Adipocyte (in vitro differentiated cells): ENCODE results near the gene TTC21A.
A peak's percentile ranks its signal among the peaks of the same experiment; 100 is the strongest.

ENCODE experiments used
- DNase-seq: peaks from one replicate; pipeline ENCODE4 v3.0.0-alpha.2; 2015; ENCODE audit warnings: low read depth
- H3K27me3 ChIP-seq: replicated peaks from 2 replicates; pipeline ENCODE4 v1.7.0; 2013; ENCODE audit warnings: mild to moderate bottlenecking, low read length, moderate library complexity; ENCODE audit not compliant: control insufficient read depth, insufficient read depth
- H3K36me3 ChIP-seq: 2 replicates; pipeline ENCODE4 v1.7.0; 2013; ENCODE audit warnings: low read length, mild to moderate bottlenecking, moderate library complexity; ENCODE audit not compliant: control insufficient read depth, insufficient read depth, severe bottlenecking
- H3K4me1 ChIP-seq: 2 replicates; pipeline ENCODE4 v1.7.0; 2013; ENCODE audit warnings: mild to moderate bottlenecking, low read length, moderate library complexity; ENCODE audit not compliant: control insufficient read depth, insufficient read depth
- H3K4me3 ChIP-seq: 2 replicates; pipeline ENCODE4 v1.7.0; 2013; ENCODE audit warnings: mild to moderate bottlenecking, low read length, moderate library complexity
- H3K9ac ChIP-seq: 2 replicates; pipeline ENCODE4 v1.7.0; 2013; ENCODE audit warnings: mild to moderate bottlenecking, low read length, moderate library complexity
- H3K9me3 ChIP-seq: 2 replicates; pipeline ENCODE4 v1.7.0; 2013; ENCODE audit warnings: mild to moderate bottlenecking, low read length, moderate library complexity; ENCODE audit not compliant: control insufficient read depth

Gene TTC21A

DNA sequence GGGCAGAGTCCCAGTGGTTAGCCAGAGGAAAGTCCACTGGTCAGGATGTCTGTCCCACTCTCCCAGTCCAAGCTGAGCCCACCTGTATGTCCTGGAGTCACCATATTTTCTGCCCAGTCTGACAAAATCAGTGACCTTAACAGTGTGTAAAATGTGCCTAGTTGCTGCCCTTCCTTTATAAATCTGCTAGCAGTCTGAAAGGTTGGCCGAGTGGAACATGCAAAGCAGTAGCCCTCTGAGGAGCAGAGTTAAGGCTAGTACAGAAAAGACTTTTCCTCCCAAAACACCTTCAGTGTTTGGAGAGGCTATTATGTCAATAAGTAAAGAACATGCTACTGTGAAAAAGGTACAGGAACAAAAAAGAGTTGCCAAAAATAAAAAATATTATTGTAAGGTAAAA is 15.3 kb downstream of the TTC21A start:
- Histone ChIP-seq H3K9me3 (no peaks in the 10 kb centered on the region), H3K4me1 (peaks cover 9% of the 10 kb centered on the region), H3K9ac (no peak overlapping the region), H3K4me3 (no peak overlapping the region), H3K36me3 (no peaks in the 10 kb centered on the region), H3K27me3 (no peaks in the 10 kb centered on the region)
- DNase-seq = no peak

DNA sequence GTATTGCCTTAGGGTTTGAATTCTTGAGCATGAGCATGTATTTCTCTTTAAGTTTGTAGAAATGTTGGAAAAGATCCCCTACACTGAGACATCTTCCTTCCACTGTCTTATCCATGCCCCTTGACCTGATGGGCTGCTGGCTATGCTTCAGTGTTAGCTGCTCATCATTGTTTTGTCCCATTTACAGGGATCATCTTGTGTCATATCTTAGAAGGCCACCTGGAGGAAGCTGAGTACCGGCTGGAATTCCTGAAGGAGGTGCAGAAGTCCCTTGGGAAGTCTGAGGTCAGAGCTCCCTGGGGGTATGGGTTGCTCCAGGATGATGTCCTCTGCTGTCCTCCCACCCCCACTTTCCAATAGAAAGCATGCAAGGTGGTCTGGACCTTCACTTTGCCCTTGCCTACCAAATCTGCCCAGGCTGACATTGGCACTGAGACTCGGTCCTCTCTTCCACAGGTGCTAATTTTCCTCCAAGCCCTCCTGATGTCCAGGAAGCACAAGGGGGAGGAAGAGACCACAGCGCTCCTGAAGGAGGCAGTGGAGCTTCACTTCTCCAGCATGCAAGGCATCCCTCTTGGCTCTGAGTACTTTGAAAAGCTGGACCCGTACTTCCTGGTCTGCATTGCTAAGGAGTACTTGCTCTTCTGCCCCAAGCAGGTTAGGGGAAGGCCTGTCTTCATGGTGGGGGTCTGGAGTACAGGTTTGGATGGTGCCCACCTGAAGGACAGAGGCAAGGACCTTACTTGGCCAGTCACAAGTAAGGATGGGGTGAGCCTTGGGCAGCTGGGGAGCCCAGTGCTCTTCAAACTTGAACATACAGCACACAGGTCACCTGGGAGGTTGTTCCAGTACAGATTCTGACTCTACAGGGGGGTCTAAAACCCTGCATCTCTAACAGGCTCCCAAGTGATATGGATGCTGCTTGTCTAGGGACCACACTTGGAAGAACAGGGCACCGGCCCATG is 17.7 kb downstream of the TTC21A start:
- peak; percentile 29 for DNase-seq
- Histone ChIP-seq H3K4me1 (peaks cover 9% of the 10 kb centered on the region), H3K36me3 (no peaks in the 10 kb centered on the region), H3K4me3 (no peak overlapping the region), H3K27me3 (no peaks in the 10 kb centered on the region), H3K9ac (no peak overlapping the region), H3K9me3 (no peaks in the 10 kb centered on the region)

DNA sequence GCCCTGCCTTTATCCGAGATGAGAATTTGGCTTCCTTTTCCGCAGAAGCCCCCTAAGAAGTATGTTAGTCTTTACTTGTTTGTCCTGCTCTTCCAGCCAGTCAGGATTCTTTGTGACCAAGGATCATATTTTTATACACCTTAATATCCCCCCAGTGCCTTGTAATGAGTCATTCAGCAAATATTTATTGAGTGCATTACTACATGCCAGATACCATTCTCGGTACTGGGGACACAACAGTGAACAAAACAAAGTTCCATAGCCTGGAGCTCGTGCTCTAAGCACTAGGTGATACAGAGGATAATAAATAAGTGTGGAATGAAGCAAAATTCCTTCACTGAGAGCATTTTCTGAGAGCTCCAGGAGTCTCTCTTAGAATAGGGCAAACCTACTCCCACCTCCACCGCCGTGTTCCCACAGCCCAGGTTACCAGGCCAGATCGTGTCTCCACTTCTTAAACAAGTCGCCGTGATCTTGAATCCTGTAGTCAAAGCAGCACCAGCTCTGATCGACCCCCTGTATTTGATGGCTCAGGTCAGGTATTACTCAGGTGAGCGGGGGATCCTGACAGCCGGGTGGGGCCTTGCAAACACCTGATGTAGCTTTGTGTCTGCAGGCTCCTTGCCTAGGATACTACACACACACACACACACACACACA is 18.5 kb downstream of the TTC21A start:
- no peak overlapping the region for H3K4me3 ChIP-seq
- no peaks in the 10 kb centered on the region for H3K36me3 ChIP-seq
- peak; percentile 39 for DNase-seq
- peaks cover 9% of the 10 kb centered on the region for H3K4me1 ChIP-seq
- H3K27me3 ChIP-seq = no peaks in the 10 kb centered on the region
- H3K9me3 ChIP-seq = no peaks in the 10 kb centered on the region
- H3K9ac ChIP-seq = no peak overlapping the region

DNA sequence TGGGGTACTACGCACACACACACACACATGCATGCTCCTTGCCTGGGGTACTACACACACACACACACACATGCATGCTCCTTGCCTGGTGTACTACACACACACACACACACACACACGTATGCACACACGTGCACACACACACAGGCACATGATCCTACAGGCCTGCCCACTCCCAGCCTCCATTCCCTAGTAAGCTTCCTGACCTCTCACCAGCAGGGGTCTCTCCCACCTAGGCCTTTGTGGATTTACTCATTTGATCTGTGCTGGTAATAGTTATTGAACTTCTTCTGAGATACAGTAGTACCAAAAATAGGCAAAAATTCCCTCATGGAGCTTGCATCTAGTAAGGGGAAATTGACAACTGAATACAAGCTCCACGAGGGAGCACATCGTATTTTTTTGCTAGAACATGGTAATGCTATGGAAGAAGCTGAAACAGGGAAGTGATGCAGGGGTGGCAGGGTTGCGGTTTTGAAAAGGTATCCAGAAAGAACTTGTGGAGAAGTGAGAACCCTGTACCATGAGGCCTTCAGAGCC is 19.1 kb downstream of the TTC21A start:
- H3K4me1 ChIP-seq = peaks cover 9% of the 10 kb centered on the region
- H3K9ac ChIP-seq = no peak overlapping the region
- peak; percentile 57 for DNase-seq
- H3K9me3 ChIP-seq = no peaks in the 10 kb centered on the region
- H3K36me3 ChIP-seq = no peaks in the 10 kb centered on the region
- no peaks in the 10 kb centered on the region for H3K27me3 ChIP-seq
- no peak overlapping the region for H3K4me3 ChIP-seq

DNA sequence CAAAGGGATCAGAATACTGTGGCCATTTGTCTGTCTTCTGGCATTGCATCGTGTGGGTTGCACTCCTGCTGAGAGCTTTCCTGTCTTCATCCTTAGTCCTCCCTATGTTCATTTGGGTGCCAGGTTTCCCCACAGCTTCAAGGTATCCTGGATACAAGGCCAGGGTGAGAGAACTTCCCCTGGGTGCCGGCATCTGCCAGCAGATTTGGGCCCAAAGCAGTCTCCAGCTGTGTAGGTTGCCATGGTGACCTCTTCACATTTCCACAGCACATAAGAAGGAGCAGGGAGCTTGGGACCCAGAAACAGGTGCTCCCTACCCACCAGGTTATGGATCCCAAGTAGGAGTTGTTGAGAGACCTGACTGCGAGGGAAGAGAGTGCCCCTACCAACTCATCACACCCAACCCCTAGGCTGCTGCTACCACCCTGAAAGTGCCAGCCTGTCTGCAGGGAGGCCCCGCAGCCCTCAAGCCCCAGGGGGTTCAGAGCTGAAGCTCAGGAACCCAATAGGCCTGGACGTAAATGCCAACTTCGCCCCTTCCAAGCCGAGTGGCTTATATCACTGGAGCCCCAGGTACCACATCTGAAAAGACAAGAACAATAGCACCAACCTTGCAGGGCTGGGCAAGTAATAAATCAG is 19.9 kb downstream of the TTC21A start:
- no peaks in the 10 kb centered on the region for H3K36me3 ChIP-seq
- DNase-seq = no peak
- H3K9ac ChIP-seq = no peak overlapping the region
- H3K4me1 ChIP-seq = peaks cover 9% of the 10 kb centered on the region
- H3K9me3 ChIP-seq = no peaks in the 10 kb centered on the region
- no peak overlapping the region for H3K4me3 ChIP-seq
- H3K27me3 ChIP-seq = no peaks in the 10 kb centered on the region

DNA sequence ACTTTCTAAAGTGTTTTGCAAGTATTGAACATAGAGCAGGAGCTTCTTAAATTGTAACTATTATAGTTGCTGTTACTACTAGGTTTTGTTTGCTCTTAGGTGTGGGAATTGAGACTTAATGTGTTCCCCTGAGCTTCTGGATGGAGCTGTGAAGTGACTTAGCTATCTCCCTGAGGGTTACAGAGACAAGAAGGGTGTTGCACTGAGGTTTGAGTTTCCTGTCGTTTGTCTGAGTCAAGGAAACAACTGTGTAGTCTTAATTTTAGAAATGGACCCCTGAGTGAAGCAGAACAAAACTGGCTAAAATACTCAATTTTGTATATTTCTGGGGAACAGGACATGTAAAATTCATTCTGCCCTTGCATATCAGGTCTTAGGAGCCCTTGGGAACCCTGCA is 20.4 kb downstream of the TTC21A start:
- H3K4me1 ChIP-seq = peaks cover 9% of the 10 kb centered on the region

DNA sequence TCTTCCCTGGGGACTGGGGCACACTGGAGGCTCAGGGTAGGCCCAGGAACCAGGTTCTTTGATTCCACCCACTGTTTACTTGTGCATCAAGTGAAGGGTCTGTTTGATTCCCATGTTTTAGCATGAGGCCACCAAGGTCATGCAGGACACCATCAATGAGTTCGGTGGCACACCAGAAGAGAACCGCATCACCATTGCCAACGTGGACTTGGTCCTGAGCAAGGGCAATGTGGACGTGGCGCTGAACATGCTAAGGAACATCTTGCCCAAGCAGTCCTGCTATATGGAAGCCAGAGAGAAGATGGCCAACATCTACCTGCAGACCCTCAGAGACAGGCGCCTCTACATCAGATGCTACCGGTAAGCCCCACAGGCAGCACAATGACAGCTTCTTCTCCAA is 21.5 kb downstream of the TTC21A start:
- no peak for DNase-seq
- Histone ChIP-seq H3K9ac (no peak overlapping the region), H3K36me3 (no peaks in the 10 kb centered on the region), H3K4me3 (no peak overlapping the region), H3K27me3 (no peaks in the 10 kb centered on the region), H3K4me1 (peaks cover 9% of the 10 kb centered on the region), H3K9me3 (no peaks in the 10 kb centered on the region)

More for the DNA sequence above, 20.4 kb downstream of the TTC21A start:
- H3K36me3 ChIP-seq = no peaks in the 10 kb centered on the region
- no peaks in the 10 kb centered on the region for H3K9me3 ChIP-seq
- no peaks in the 10 kb centered on the region for H3K27me3 ChIP-seq
- no peak overlapping the region for H3K9ac ChIP-seq
- DNase-seq = no peak
- no peak overlapping the region for H3K4me3 ChIP-seq

DNA sequence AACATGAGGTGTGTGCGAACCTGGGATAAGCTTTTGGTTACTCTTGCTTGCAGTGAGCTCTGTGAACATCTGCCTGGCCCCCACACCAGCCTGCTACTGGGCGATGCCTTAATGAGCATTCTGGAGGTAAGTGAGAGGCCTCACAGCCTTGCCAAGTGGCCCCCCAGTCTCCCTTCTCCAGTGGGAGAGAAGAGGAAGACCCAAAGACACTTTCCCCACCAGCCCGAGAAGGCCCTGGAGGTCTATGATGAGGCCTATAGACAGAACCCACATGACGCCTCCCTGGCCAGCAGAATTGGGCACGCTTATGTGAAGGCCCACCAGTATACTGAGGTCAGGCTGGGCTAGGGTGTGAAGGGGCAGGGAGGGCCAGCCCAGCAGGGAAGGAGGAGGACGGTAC is 22.5 kb downstream of the TTC21A start:
- Histone ChIP-seq H3K36me3 (no peaks in the 10 kb centered on the region), H3K9me3 (no peaks in the 10 kb centered on the region)
- DNase-seq = no peak

DNA sequence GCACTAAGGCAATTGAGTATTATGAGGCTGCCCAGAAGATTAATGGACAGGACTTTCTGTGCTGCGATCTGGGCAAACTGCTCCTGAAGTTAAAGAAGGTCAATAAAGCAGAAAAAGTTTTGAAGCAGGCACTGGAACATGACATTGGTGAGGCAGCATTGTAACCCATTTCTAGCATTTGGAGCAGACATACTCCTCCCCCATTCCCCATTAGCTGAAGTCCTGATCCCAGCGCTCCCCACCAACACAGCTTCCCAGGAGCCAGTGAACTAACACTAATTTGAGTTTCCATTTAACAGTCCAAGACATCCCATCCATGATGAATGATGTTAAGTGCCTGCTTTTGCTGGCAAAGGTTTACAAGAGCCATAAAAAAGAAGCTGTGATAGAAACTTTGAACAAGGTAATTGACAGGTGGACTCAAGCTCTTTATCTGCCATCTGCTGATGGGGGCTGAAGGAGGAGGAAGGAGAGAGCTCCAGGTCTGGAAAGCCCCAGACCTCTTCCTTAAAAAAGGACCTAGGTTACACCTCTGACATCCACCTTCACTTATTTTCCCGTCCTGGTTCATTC is 23.3 kb downstream of the TTC21A start:
- peaks cover 3% of the 10 kb centered on the region for H3K4me1 ChIP-seq
- no peaks in the 10 kb centered on the region for H3K27me3 ChIP-seq
- H3K4me3 ChIP-seq = no peak overlapping the region
- no peak overlapping the region for H3K9ac ChIP-seq
- no peak for DNase-seq
- H3K36me3 ChIP-seq = no peaks in the 10 kb centered on the region
- no peaks in the 10 kb centered on the region for H3K9me3 ChIP-seq

More for the DNA sequence above, 22.5 kb downstream of the TTC21A start:
- H3K27me3 ChIP-seq = no peaks in the 10 kb centered on the region
- H3K4me1 ChIP-seq = peaks cover 9% of the 10 kb centered on the region
- no peak overlapping the region for H3K4me3 ChIP-seq
- H3K9ac ChIP-seq = no peak overlapping the region

DNA sequence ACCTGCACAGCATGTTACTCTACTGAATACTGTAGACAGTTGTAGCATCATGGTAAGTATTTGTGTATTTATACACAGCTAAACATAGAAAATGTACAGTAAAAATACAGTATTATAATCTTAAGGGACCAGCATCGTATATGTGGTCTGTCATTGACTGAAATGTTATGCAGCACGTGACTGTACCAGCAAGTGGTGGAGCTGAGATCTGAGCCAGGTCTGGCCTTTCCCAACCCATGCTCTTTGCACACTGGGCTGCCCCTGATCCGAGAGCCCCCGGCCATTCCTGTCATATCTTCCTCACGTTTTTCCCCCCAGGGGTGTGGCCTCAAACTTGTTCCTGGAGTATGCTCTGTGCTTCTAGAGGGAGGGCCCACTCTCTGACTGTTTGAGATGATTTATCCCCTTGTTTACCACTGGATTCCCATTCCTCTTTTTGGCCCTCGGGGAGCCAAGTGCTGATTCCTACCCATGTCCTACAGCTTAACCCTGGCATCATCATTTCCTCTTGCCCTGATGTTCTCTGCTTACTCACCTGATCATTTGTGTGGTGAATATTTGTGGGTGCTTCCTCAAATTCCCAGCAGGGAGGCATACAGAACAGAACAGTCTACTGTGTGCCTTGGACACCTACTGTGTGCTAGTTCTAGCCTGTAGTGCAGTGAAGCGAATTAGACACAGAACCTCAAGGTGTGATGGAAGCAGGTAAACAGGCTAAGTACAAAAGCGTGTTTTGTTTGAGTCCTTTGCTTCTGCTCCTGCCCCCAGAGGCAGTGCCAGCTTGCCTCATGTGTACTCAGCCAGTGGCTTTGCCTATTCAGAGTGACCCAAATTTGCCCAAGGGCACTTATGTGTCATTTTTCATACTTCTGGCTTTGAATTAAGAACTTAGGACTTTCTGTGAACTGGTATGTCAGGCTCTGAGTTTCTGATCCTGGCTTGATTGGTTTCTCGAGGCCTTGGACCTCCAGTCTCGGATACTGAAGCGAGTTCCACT is 24.9 kb downstream of the TTC21A start:
- Histone ChIP-seq H3K4me3 (no peak overlapping the region), H3K36me3 (no peaks in the 10 kb centered on the region), H3K9me3 (no peaks in the 10 kb centered on the region), H3K9ac (no peak overlapping the region), H3K4me1 (no peaks in the 10 kb centered on the region), H3K27me3 (no peaks in the 10 kb centered on the region)
- no peak for DNase-seq
